Spinal cord (tissue), 10 donors: Measurements from ENCODE around the gene DOCK9. TPM values are rescaled to one million over a fixed set of nuclear protein-coding genes. Genes with fewer than 3 reads are reported as not detected.
A peak's percentile ranks its signal among the peaks of the same experiment; 100 is the strongest.

Experiments used
- DNase-seq, 6 donors: peaks; one replicate each; pipeline versions ENCODE4 v3.0.0 to v3.0.0-alpha.2; 2013 to 2015; ENCODE audit warnings: low spot score in 6 of 6, low read depth in 4 of 6
- H3K27ac ChIP-seq: one replicate; pipeline ENCODE4 v1.5.1; 2013; ENCODE audit warnings: low read depth, low read length, control low read depth
- H3K27me3 ChIP-seq: one replicate; pipeline ENCODE4 v1.6.1; 2013; ENCODE audit warnings: low read length; ENCODE audit not compliant: control insufficient read depth, insufficient read depth
- H3K36me3 ChIP-seq: one replicate; pipeline ENCODE4 v1.6.1; 2013; ENCODE audit warnings: low read length; ENCODE audit not compliant: control insufficient read depth, insufficient read depth
- H3K4me1 ChIP-seq: one replicate; pipeline ENCODE4 v1.6.1; 2013; ENCODE audit warnings: low read length; ENCODE audit not compliant: control insufficient read depth, insufficient read depth
- H3K4me3 ChIP-seq: one replicate; pipeline ENCODE4 v1.5.1; 2013; ENCODE audit warnings: low read depth, low read length, control low read depth
- H3K9me3 ChIP-seq: one replicate; pipeline ENCODE4 v1.6.1; 2013; ENCODE audit warnings: low read length; ENCODE audit not compliant: control insufficient read depth, insufficient read depth
- WGBS: methylation state at CpG from one replicate; pipeline ENCODE4 v1.1.5; 2013; ENCODE audit warnings: missing lambda C conversion rate; ENCODE audit not compliant: insufficient coverage; 5-methylcytosine and 5-hydroxymethylcytosine counted together
- polyA plus RNA-seq, 2 donors: library from polyadenylated mRNA; unstranded; fragments of 120-200 nt; gene quantifications; one replicate each; pipeline ENCODE4 v1.2.1, GENCODE V29; 2013; ENCODE audit not compliant: insufficient read length in 2 of 2
- total RNA-seq, 2 donors: library from RNA; depleted of rRNA in 1 of 2; stranded (reverse); fragments of 120-200 nt in 1 of 2; fragments of >200 nt in 1 of 2; gene quantifications; one replicate each; pipeline versions ENCODE4 v1.2.3 to v1.2.4, GENCODE V29; 2013 to 2014
- donor health status: healthy.

The DOCK9 gene
- total and polyA plus RNA-seq, 4 donors = 74.4 to 117 (median 97.3) TPM

- peak in 1 of 6 donors; percentile 18 for DNase-seq
- H3K27ac ChIP-seq = no peak overlapping the region
- no peaks in the 10 kb centered on the region for H3K9me3 ChIP-seq
- WGBS = 66% methylated on average over 4 of the region's 11 CpGs
- H3K4me3 ChIP-seq = no peak overlapping the region
- no peaks in the 10 kb centered on the region for H3K36me3 ChIP-seq
- H3K27me3 ChIP-seq = no peaks in the 10 kb centered on the region
- peaks cover 11% of the 10 kb centered on the region for H3K4me1 ChIP-seq
These were observed 11.8 kb downstream of the DOCK9 start for GRCh38 chr13:98966019-98966418.

DNA sequence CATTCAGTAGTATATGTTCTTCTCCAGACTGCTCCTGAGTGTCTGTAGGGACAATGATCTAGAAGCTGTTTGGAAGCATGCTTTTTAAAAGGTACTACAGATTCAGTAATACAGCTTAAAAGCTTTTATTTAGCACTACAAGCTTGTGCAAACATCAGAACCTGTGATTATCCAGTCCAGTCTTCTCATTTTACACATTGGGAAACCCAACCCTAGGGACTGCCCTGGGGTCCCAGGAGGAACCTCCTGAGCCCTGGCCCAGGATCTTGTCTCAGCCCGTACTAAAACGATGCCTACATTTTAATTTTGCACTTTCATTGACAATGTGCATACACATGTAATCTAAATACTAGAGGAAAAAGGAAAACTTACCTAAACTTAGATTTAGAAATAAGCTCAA, 12.5 kb downstream of the DOCK9 start:
- Histone ChIP-seq H3K36me3 (no peaks in the 10 kb centered on the region), H3K27ac (no peak overlapping the region), H3K4me3 (no peak overlapping the region), H3K9me3 (no peaks in the 10 kb centered on the region), H3K4me1 (peaks cover 9% of the 10 kb centered on the region), H3K27me3 (no peaks in the 10 kb centered on the region)
- no peak for DNase-seq
- WGBS = no CpG with 5 or more reads among the region's 2 CpGs

- peaks cover 5% of the 10 kb centered on the region for H3K4me1 ChIP-seq
- H3K36me3 ChIP-seq = no peaks in the 10 kb centered on the region
- H3K4me3 ChIP-seq = no peak overlapping the region
- no peaks in the 10 kb centered on the region for H3K9me3 ChIP-seq
- no peak for DNase-seq
- 80% methylated on average over 1 of the region's 2 CpGs for WGBS
- no peak overlapping the region for H3K27ac ChIP-seq
- H3K27me3 ChIP-seq = no peaks in the 10 kb centered on the region
These were observed 13.9 kb downstream of the DOCK9 start for GRCh38 chr13:98963917-98964316.

GRCh38 chr13:98962901-98963590, 14.8 kb downstream of the DOCK9 start:
- no peak for DNase-seq
- Histone ChIP-seq H3K4me1 (peaks cover 5% of the 10 kb centered on the region), H3K36me3 (no peaks in the 10 kb centered on the region), H3K27me3 (no peaks in the 10 kb centered on the region), H3K4me3 (no peak overlapping the region), H3K27ac (no peak overlapping the region), H3K9me3 (no peaks in the 10 kb centered on the region)
- WGBS = 94% methylated on average over 8 of the region's 9 CpGs

DNA sequence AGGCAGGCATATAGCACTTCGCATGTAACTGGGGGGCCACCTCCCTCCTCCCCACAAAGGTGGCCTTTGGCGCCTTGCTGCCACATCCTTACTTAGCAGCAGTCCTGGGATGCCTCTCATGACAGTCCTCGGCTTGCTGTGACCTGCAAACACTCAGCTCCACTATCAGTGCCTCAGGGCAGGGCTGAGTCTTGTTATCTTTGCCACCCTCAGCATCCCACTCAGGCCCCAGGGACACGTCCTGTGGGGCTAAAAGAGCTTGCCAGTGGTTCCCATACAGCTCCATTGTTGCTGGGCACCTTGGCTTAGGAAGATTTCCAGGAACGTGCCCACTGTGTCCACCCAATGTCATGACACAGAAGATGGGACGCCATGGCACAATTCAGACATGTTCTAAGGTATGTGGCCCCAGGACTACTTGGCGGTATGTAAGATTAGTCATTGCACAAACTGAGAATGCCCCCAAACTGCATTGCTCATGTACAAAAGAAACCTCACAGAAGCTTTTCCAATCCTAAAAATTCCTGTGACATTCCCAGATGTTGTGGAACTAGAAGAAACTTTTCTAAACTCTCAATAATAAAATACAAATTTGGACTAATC, 16.3 kb downstream of the DOCK9 start:
- Histone ChIP-seq H3K4me1 (peaks cover 5% of the 10 kb centered on the region), H3K9me3 (no peaks in the 10 kb centered on the region), H3K27ac (no peak overlapping the region), H3K27me3 (no peaks in the 10 kb centered on the region), H3K36me3 (no peaks in the 10 kb centered on the region), H3K4me3 (no peak overlapping the region)
- WGBS = 95% methylated on average over 7 of the region's 7 CpGs
- no peak for DNase-seq

GRCh38 chr13:98960606-98961502, 17.0 kb downstream of the DOCK9 start:
- H3K9me3 ChIP-seq = no peaks in the 10 kb centered on the region
- H3K36me3 ChIP-seq = no peaks in the 10 kb centered on the region
- H3K27me3 ChIP-seq = no peaks in the 10 kb centered on the region
- WGBS = 86% methylated on average over 9 of the region's 11 CpGs
- DNase-seq = no peak
- H3K4me3 ChIP-seq = no peak overlapping the region
- peaks cover 5% of the 10 kb centered on the region for H3K4me1 ChIP-seq
- H3K27ac ChIP-seq = no peak overlapping the region

DNA sequence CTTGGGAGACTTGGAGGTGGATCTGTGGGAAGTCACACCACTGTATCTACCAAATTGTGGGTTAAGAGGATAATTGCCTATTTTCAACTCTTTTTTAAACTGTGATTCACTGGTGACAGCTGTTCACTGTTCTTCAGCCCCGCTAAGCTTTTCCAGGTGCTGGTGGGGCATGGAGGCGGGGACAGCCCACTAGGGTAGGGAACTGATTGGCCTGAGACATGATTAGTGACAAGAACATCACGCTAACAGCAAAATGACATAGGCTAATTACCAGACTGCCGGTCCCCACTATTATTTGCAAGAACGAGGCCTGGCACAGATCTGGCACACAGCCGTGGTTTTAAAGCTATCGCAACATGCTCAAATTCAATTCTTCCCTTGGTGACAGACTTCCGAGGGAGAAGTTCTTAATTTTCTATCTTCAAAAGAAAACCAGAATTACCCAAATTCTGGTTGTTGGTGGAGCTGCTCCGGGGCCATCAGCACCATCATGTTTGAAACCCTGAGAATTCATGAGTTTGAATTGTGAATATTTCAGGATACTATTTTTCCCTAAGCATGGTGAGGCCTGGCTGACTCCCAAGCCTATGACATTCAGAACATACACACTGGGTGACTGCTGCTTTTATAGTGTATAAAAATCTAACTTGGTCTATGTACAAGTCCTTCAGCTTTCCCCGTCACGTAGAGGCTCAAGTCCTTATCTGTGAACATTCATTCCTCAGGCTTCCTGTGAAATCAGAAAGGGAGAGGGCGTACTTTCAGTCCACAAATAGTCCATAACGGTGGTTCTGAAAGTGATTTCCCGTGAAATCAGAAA, 17.9 kb downstream of the DOCK9 start:
- no peak overlapping the region for H3K4me3 ChIP-seq
- 80% methylated on average over 3 of the region's 14 CpGs for WGBS
- no peak overlapping the region for H3K27ac ChIP-seq
- no peaks in the 10 kb centered on the region for H3K27me3 ChIP-seq
- no peaks in the 10 kb centered on the region for H3K36me3 ChIP-seq
- peaks cover 5% of the 10 kb centered on the region for H3K4me1 ChIP-seq
- peak in 1 of 6 donors; percentile 46 for DNase-seq
- no peaks in the 10 kb centered on the region for H3K9me3 ChIP-seq

DNA sequence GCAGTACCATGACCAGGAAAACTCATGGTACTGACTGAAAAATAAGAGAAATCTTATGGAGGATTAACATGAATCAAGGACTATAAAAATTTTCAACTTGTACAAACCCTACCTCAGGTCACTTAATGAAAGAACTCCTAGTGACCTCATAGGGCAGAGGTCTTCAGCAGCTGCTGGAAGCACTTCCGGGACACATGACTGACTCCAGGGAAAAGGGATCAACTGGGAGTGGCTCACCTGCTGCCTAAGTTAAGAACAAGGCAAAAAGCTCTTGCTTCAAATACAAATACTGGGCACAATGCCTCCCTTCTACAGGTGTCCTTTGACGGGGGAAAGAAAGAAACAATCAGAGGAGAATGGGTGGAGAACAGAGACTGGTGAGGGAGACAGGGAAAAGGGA, 18.6 kb downstream of the DOCK9 start:
- H3K4me1 ChIP-seq = peaks cover 5% of the 10 kb centered on the region
- 83% methylated on average over 1 of the region's 2 CpGs for WGBS
- H3K36me3 ChIP-seq = no peaks in the 10 kb centered on the region
- H3K4me3 ChIP-seq = no peak overlapping the region
- H3K27me3 ChIP-seq = no peaks in the 10 kb centered on the region
- H3K9me3 ChIP-seq = no peaks in the 10 kb centered on the region
- no peak for DNase-seq
- no peak overlapping the region for H3K27ac ChIP-seq

GRCh38 chr13:98958443-98958794, 19.4 kb downstream of the DOCK9 start:
- DNase-seq = no peak
- Histone ChIP-seq H3K36me3 (no peaks in the 10 kb centered on the region), H3K4me1 (peaks cover 5% of the 10 kb centered on the region), H3K27me3 (no peaks in the 10 kb centered on the region), H3K27ac (no peak overlapping the region), H3K9me3 (no peaks in the 10 kb centered on the region), H3K4me3 (no peak overlapping the region)
- WGBS = 100% methylated on average over 2 of the region's 3 CpGs
